Measurements from ENCODE around the gene RERE.

RERE gene

GRCh38 chr1:8817412-8818324 lies at the start of gene RERE:
TSS of gene RERE (minus strand) at chr1:8817640.
- intact Hi-C loops (cut with DNase I): no loop called here
- peak; percentile 81 to 98 (median 95) for DNase-seq

- intact Hi-C loops (cut with DNase I): no loop called here
Observed at GRCh38 chr1:8866792-8867415, 49.5 kb upstream of the RERE start.

GRCh38 chr1:8866173-8866791 lies 48.8 kb upstream of the RERE start:
- peak in 1 of 42 donors; percentile 56 for DNase-seq
- intact Hi-C loops (cut with DNase I): no loop called here

More at GRCh38 chr1:8866792-8867415, 49.5 kb upstream of the RERE start:
- no peak for DNase-seq

- peak in 8 of 42 donors; percentile 37 to 68 (median 54) for DNase-seq
- intact Hi-C loops (cut with DNase I): no loop called here
Observed at GRCh38 chr1:8864713-8865344, 47.4 kb upstream of the RERE start.

- intact Hi-C loops (cut with DNase I): no loop called here
- peak in 1 of 42 donors; percentile 59 for DNase-seq
Observed at GRCh38 chr1:8863794-8864233, 46.4 kb upstream of the RERE start.

- intact Hi-C loops (cut with DNase I): no loop called here
- no peak for DNase-seq
Observed at GRCh38 chr1:8863138-8863537, 45.7 kb upstream of the RERE start.

GRCh38 chr1:8862528-8862927 lies 45.1 kb upstream of the RERE start:
- intact Hi-C loops (cut with DNase I): no loop called here
- DNase-seq: peak in 9 of 42 donors; percentile 26 to 66 (median 47)

- intact Hi-C loops (cut with DNase I): no loop called here
- DNase-seq: peak in 1 of 42 donors; percentile 54
Observed at GRCh38 chr1:8860738-8861516, 43.5 kb upstream of the RERE start.

- DNase-seq: peak in 34 of 42 donors; percentile 34 to 85 (median 61)
- intact Hi-C loops (cut with DNase I): no loop called here
Observed at GRCh38 chr1:8858888-8859706, 41.7 kb upstream of the RERE start.

GRCh38 chr1:8858112-8858668 lies 40.8 kb upstream of the RERE start:
- DNase-seq: no peak
- intact Hi-C loops (cut with DNase I): no loop called here

GRCh38 chr1:8856689-8857412 lies 39.4 kb upstream of the RERE start:
- no peak for DNase-seq
- intact Hi-C loops (cut with DNase I): no loop called here

GRCh38 chr1:8854240-8854639 lies 36.8 kb upstream of the RERE start:
- intact Hi-C loops (cut with DNase I): no loop called here
- no peak for DNase-seq

- DNase-seq: no peak
- intact Hi-C loops (cut with DNase I): no loop called here
Observed at GRCh38 chr1:8851060-8851459, 33.6 kb upstream of the RERE start.

GRCh38 chr1:8848663-8849386 lies 31.4 kb upstream of the RERE start:
- intact Hi-C loops (cut with DNase I): no loop called here
- peak; percentile 80 to 97 (median 90) for DNase-seq

- no peak for DNase-seq
- intact Hi-C loops (cut with DNase I): no loop called here
Observed at GRCh38 chr1:8847990-8848389, 30.6 kb upstream of the RERE start.

GRCh38 chr1:8846263-8846662 lies 28.8 kb upstream of the RERE start:
- DNase-seq: no peak
- intact Hi-C loops (cut with DNase I): no loop called here

All from head of caudate nucleus (tissue), 42 donors.